GM18520 (cell line): ENCODE measurements around the gene EPB41.

Experiments used
- ATAC-seq: cut with Tn5 transposase; IDR thresholded peaks from one replicate; pipeline ENCODE4 v1.9.1; 2021; ENCODE audit not compliant: unreplicated experiment

EPB41 gene

DNA sequence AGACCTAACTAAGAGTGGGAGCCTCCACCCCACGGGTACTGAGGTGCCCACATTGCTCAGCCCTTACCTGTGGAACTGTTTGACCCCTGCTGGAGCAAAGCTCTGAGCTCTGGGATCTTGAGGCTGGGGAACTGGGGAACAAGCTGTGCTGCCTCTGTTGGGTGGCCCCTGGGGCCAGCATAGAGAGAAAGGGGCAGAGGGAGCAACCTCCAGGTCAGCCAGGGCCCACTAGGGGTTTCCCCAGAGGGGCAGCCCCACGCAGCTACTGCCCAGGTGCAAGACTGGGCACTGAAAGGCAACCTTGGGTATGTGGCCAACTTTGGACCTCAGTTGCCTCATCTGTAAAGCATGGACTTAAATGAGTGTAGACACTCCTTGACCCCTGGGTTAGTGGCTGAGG is 23.5 kb upstream of the EPB41 start:
- ATAC-seq = no peak

DNA sequence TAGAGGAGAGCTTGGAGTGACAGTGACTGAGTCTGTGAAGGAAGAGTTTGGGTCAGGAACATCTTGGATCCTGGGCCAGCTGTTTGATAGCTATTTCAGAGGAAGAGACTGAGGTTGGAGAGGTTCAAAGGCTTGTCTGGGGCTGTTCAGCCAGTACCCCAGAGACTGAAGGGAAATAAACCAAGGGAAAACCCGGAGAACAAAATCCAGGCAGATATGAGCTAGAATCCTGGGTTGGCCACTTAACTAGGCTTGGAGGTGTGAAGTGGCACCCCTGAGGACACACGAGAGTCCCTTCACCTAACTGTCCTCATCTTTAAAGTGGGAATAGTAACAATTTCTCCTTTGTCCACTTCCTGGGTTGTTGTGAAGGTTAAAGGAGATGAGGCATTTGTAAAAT is 23.1 kb upstream of the EPB41 start:
- no peak for ATAC-seq

DNA sequence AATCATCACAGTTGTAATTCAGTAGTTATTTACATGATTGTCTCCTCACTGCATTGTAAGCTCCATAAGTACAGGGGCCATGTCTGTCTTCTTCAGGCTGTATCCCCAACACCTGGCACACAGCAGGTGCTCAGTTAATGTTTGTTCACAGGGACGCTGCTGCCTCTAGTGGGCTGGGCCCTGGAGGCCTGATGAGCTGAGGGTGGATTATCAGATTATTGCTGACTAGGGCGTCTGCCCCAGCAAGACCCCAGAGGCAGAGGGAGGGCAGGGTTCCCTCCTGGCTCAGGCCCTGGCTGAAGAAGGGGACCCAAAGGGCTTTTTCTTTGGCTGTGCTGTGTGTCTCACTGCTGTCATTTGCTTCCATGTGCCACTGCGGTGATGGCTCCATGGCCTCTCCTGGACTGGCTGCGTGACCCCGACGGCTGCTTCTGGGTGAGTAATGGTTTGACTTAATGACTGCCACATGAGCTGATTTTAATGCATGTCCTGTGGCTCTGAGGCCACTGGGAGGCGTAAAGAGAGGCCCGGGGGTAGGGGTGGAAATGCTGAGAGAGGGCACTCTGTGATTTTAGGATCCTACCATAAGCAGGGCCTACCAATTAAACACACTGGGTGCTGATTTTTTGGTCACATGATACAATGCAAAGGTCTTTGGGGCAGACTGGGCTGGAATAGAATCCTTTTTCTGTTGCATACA is 20.8 kb upstream of the EPB41 start:
- ATAC-seq = no peak

DNA sequence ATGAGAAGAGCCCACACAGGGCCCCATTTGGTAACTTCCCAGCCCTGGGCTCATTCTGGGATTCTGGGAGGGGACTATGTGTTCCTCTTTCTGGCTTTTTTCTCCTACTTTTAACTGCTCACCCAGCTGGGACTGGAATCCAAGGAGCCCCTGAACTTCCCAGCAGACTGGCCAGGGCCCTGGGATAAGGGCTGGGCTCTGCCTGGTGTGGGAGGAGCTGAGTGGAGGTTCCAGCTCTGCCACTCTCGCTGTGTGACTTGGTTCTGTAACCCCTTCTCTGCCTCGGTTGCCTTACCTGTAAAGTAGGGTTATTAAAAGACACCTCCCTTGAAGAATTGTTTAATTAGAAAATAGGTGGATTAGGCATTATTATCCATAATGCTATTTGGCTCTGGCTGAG is 19.6 kb upstream of the EPB41 start:
- no peak for ATAC-seq

DNA sequence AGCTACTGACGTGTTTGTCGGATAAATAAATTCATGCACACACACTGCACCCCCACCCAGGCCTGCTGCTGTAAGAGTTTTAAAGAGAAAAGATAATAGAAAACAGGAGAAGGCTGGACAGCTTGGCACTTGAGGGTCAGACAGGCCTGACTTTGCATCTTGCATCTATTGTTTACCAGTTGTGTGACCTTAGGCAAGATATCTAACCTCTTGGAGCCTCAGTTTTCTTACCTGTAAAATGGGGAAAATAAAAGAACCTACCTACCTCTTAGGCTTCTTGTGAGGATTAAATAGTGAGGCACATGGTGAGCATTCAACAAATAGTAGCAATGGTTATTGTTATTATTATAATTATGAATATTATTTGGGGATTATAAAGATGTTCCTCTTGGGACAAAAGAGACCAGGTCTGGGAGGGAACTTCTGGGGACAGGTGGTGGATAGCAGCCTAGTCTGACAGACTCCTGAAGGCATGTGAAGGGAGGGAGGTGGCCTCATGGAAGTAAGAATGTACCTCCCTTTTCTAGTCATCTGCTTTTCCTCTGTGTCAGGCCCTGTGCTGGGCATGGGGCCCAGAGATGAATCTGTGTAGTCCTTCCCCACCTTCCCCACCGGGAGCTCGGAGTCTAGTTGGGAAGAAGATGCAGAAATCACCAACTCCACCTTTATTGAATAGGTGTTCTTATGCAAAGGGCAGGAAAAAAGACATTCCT is 18.3 kb upstream of the EPB41 start:
- ATAC-seq = no peak

DNA sequence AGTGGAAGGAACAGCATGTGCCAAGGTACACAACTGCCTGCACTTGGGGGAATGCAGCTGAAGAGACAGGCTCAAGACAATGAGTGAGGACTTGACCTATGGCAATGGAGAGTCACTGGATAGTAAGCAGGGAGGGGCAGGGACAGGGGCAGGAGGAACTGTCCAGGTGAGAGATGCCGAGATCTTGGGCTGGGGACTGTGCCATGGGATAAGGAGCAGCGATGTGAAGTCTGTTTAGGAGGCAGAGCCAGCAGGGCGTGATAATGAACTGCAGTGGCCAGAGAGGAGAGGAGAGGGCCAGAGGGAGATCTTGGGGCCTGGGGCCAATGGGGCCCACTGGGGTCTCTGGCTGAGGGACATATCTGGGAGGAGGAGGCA is 17.8 kb upstream of the EPB41 start:
- no peak for ATAC-seq

DNA sequence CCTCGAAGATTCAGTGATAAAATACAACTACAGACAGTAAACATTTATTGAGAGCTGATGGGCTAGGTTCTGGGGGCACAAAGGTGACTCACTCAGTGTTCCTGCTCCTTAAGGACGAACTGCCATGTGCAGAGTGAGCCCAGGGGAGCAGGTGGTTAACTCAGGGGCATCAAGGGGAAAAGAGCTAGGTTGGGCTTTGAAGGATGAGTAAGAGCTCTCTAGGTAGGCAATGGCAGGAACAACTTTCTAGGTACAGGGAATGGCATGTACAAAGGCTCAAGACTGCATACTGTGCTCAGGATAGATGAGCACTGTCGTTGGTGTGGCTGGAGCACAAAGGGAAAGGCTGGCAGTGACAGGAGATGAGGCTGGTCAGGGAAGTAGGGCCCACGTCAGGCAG is 16.6 kb upstream of the EPB41 start:
- ATAC-seq = no peak

DNA sequence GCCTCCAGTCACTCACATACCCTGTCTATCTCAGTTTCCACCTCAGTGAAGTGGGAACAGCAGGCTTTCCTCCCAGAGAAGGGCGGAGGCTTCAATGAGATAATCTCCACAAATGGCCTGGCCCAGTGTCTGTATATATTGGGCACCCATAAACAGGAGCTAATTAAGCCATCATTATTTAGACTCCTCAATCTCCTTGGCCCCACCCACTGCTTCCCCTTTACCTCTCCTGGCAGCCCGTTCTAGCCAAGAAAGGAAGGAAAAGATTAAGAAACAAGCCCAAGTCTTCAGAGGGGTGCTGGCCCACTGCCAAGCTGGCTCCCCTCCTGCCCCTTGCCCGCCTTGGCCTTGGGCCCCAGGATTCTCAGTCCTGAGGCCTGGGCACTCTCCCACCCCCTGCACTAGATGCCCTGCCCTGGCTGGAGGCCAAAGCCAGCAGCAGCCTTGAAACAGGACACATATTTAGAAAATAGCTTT is 15.9 kb upstream of the EPB41 start:
- ATAC-seq = no peak

DNA sequence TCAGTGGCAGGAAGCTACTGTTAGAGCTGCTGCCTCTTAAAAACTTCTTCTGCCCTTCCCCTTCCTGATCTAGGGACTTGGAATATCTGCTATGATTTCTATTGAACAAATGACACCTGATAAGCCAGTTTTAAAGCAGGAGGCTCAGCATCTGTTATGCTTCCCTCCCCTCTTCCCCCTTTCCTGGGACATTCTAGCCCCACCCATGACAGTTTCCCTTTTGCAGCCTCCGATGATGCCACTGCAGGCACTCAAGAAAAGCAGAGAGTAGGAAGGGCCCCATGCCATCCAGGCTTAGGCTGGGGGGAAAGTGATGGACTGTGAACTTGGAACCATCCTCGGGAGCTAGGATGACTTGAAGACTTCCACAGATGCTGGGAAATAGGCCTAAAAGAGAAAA is 15.1 kb upstream of the EPB41 start:
- no peak for ATAC-seq

DNA sequence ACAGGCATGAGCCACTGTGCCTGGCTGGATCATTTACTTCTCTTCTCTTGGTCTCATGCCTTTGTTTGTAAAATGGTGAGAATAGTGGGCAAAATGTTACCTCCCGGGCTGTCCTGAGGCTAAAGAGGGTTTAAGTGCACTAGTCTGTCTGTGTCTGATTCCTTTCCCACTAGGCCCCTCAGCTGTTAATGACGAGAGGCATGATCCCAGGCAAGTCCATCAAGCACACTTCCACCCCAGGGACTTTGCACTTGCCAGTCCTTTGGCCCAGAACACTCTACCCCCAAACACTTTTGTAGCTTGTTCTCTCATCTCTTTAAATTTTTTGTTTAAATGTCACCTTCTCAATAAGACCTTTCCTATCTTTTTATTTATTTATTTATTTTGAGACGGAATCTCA is 13.8 kb upstream of the EPB41 start:
- no peak for ATAC-seq

DNA sequence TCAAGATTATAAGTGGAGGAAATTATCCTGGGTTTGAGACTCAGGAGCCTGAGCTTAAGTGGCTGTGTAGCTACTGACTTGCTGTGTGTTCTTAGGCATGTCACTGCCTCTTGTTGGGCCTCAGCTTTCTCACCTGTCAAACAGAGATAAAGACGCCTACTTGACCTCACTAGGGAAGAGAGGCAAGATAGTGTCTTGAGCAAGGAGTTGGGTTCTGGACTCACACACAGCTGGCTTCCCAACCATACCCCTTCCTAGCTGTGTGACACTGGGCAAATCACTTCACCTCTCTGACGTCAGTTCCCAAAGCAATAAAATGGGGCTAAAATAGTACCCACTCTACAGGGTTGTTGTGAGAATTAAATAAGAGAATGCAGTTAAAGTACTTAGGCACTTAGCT is 11.6 kb upstream of the EPB41 start:
- ATAC-seq = no peak

DNA sequence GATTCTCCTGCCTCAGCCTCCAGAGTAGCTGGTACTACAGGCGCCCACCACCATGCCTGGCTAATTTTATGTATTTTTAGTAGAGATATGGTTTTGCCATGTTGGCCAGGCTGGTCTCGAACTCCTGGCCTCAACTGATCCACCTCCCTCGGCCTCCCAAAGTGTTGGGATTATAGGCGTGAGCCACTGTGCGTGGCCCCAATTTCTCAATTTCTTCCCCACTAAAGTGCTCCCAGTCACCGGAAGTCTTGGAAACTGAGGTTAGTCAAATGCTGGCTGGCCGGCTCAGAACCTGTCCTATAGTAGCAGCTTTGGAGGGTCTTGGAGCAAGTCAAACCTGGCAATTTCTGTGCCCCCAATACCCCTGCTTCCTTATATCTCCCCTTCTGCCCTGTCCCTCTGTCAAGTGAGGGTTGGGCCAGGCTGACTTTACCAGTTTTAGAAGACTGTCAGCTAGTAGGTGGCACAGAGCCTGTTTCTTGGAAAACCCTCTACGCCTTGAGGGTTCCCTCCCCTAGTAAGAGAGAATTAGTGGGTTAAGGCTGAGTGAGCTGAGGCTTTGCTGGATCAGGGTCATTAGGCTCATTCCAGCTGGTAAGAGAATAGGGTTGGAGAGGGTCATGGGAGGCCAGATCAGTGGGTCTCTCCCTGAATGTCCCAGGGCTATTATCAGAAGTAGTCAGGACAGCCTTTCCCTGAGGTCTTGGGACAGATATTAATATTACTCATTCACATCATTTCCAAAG is 8.3 kb upstream of the EPB41 start:
- ATAC-seq = no peak

DNA sequence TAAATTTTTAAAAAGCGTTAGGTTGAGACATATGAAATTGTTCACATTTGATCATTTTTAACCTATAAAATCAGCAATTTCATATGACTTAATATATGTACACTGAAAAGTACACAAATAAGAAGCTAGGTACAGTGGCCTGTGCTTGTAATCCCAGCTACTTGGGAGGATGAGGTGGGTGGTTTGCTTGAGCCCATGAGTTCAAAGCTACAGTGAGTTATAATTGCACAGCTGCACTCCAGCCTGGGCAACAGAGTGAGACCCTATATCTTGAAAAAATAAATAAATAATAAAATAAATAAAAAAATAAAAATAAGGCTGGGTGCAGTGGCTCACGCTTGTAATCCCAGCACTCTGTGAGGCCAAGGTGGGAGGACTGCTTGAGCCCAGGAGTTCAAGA is 5.2 kb upstream of the EPB41 start:
- no peak for ATAC-seq

DNA sequence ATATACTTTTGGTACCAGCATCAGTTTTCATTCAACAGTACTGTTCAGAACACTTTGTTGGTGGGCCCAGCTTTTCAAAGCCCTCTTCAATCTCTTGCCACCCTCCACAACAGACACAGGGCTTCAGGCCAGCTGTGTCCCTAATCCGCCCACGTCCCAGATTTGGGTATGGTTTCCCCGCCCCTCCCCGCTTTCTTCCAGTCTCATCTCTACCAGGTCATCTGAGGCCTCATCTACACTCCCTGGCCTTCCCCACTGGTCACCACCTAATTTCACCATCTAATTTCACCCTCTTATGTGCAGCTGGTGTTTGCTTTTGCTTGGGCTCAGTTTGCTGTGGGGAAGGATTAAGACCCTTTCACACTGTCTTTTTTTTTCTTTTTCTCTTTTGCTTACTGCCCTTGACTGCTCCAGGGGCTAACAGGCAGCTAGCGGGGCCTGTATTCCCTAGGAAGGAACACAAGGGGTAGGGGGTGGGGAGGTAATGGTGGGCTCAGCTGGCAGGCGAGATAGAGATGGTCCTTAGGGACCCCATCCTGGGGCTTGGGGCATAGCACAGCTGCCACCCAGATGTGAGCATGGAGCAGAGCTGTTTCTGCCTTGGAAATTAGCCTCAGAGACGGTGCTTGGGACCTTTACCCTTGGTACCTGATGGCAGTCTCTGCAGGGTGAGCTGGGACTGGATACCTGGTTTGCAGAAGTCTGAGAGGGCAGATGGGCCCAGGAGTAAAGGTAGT is 3.8 kb upstream of the EPB41 start:
- ATAC-seq = no peak

DNA sequence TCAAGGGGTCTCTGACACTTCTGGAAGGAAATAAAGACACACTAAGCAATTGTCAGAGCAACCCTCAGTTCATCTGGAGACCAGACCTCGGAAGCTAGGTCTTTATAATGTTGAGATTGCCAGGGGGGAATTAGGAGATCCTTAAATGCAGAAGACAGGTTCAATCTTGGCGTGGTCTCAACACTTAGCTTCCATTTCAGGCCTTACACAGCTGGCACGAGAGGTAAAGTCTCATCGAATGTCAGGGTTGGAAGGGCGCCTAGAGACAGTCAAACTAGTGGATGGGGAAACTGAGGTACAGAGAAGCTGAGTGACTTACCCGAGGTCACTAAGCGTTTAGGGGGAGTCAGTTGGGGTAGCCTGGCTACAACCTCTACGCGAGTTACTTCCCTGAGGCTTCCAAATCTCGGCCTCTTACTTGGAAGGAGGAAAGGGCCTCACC is 562 bp upstream of the EPB41 start:
- no peak for ATAC-seq

DNA sequence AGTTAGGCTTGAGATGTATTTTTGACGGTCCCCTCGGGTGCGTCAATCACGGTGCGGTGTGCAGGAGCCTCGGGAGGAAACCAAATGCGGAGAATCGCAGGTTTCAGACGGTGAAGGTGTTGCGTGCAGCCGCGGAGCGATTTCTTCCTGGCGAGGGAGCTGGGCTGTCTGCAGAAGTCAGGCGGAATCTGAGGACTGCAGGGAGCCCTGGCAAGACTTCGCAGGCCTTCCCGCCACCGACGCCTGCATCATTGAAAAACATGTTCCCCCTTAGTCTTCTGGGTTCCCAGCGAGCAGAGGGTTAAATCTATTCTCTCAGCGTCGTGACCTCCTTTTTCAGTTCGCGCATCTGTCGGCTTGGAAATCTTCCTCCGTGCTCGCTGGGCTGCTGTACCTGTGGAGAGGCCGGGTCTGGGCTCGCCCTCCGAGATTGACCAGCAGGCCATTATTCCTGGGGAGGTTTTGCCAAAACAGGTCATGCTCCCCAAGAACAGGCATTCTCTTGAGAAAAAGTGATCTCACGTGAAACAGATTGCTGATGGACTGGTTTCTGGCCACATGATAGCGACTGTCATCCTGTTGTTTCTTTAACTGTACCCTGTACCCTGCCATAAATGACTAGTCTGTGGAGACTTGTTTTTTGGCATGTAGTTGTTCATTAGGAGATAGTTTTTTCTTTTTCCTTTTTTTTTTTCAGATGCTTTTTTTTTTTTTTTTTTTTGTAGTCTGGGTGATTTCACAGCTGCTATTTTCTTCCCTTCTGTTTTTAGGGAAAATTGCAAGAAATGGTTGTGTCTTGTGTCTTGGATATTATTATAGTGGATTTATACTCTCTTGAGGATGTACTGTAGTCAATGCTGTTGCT is 894 bp downstream of the EPB41 start:
- no peak for ATAC-seq

DNA sequence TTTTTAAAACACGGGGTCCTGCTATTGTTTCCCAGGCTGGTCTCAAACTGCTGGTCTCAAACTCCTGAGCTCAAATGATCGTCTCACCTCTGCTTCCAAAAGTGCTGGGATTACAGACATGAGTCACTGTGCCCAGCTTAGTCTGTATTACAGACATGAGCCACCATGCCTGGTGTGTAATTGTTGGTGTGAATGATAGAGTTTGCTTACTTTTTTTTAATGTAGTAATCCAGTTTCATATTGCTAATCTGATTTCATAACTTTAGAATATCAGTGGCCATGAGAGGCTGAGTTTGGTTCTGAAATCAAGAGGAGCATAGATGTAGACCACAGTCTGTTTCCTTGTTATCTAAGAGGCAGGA is 3.4 kb downstream of the EPB41 start:
- ATAC-seq = no peak

DNA sequence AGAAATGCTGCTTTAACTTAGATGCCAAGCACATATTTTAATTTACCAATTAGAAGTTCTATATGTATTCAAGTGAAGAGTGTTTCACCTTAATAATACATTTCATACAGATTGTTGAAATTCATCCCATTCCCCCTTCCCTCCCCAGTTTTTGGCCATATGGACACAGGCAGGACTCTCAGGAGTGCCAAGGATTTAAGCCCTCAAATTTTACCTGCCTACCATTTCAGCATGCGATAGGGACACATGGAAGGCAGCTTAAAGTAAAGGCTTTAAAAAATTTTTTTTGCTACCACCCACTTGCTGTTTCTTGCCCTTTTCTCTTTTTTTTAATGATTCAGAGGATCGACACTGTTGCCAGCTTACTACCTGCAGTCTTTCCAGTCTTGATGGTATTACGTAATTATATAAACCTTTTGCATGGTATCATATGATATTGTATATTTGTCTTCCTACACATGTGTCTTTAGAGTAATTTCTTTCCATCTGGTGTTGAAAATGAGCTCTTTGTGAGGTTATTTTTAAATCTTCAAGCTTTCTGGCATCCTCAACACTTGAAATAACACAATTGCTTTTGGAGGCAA is 7.0 kb downstream of the EPB41 start:
- no peak for ATAC-seq

DNA sequence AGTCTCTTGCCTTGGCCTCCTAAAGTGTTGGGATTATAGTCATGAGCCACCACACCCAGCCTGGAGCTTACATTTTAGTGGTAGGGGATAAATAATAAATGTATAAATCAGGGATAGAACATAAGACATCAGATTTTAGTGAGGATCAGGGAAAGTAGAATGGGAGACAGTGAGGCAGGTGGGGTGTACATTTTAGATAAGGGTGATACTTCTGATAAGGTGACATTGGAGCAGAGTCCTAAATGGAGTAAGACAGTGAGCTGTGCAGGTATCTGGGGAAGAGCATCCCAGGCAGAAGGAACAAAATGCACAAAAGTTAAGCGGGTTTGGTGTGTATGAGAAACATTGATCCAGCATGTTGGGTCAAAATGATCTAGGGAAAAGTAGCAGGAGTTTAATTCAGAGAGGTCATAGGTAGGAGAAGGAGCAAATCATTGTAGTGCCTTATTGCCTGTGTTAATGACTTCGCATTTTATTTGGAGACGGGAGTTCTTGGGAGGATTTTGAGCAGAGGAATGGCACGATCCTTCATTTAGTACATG is 11.1 kb downstream of the EPB41 start:
- ATAC-seq = no peak
